Vagina (tissue), 2 donors: ENCODE data around the gene SLC7A6. TPM values are rescaled to one million over a fixed set of nuclear protein-coding genes. Genes with fewer than 3 reads are reported as not detected.

Experiments used
- DNase-seq, 2 donors: peaks; one replicate each; pipeline ENCODE4 v3.0.0-alpha.2; 2017; ENCODE audit errors: extremely low spot score in 2 of 2
- H3K27ac ChIP-seq: fragments of 200-600 bp; sonication (generic); one replicate; pipeline ENCODE4 v1.5.1; 2019
- H3K27me3 ChIP-seq: fragments of 200-600 bp; sonication (generic); one replicate; pipeline ENCODE4 v1.5.1; 2019
- H3K36me3 ChIP-seq, 2 donors: fragments of 200-600 bp; sonication (generic); one replicate each; pipeline ENCODE4 v1.5.1; 2017 to 2019
- H3K4me1 ChIP-seq: fragments of 200-600 bp; sonication (generic); one replicate; pipeline ENCODE4 v1.5.1; 2019
- H3K4me3 ChIP-seq, 2 donors: fragments of 200-600 bp; sonication (generic); 1 replicate in 1 of 2; 2 replicates in 1 of 2; pipeline ENCODE4 v1.5.1; 2016 to 2019
- H3K9me3 ChIP-seq: fragments of 200-600 bp; sonication (generic); one replicate; pipeline ENCODE4 v1.5.1; 2019
- POLR2A ChIP-seq, 2 donors: fragments of 450-650 bp; IDR thresholded peaks; one replicate each; pipeline ENCODE4 v1.6.1; 2017; ENCODE audit warnings: antibody characterized with exemption in 2 of 2, mild to moderate bottlenecking in 2 of 2, moderate library complexity in 2 of 2
- POLR2AphosphoS5 ChIP-seq, 2 donors: sonication (generic); formaldehyde crosslinking; IDR thresholded peaks; one replicate each; pipeline ENCODE4 v1.9.0; 2017; ENCODE audit warnings: antibody characterized with exemption in 2 of 2, mild to moderate bottlenecking in 2 of 2, low read depth in 1 of 2; ENCODE audit not compliant: insufficient read depth in 1 of 2
- intact Hi-C: fragments of 100-400 bp; cut with DNase I; formaldehyde crosslinking; loops from one replicate; pipeline ENCODE4 v1.15.1; 2023
- total RNA-seq: library from RNA; depleted of rRNA; stranded (reverse); fragments of >200 nt; gene quantifications from one replicate; pipeline ENCODE4 v1.2.3, GENCODE V29; 2016
- TF ChIP-seq, protein P1 (sequence below), 3 experiments: fragments of 450-650 bp in 2 of 3; fragments of 200-600 bp in 1 of 3; sonication (generic) in 1 of 3; IDR thresholded peaks; one replicate each; pipeline ENCODE4 v1.5.1; 2017 to 2019; ENCODE audit warnings: antibody characterized with exemption in 3 of 3, mild to moderate bottlenecking in 2 of 3, moderate library complexity in 2 of 3

The SLC7A6 gene
- total RNA-seq, 1 donor from 2014 or later = 35.1 TPM

DNA sequence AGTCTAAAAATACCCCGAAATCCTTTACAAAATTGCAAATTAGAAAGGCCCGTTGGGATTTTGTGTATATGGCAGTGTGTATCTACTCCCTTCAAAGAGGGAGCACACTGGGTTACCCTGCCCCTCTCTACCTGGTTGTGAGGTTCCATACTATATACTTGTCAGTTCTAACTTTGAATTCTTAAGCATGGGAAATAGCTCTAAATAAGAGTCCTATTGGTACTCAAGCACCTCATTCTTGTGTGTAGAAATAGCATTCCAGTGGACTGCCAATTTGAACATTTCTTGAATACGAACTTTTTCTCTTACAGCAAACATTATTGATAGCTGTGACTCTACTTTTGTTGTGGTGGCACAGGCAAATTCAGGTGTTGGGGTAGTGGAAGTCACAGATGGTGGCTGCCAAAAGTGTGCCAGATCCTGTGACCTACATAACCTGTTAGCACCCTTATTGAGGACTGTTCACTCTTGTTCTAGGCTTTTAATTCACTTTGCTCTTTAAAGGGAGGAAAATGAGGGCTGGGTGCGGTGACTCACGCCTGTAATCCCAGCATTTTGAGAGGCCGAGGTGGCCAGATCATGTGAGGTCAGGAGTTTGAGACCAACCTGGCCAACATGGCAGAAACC, 44.5 kb upstream of the SLC7A6 start:
- no peak for DNase-seq
- H3K36me3 ChIP-seq = no peaks in the 10 kb centered on the region
- no peak overlapping the region for H3K4me3 ChIP-seq
- intact Hi-C loops = no loop called here
- no peaks in the 10 kb centered on the region for H3K4me1 ChIP-seq
- TF ChIP-seq, protein P1, sequence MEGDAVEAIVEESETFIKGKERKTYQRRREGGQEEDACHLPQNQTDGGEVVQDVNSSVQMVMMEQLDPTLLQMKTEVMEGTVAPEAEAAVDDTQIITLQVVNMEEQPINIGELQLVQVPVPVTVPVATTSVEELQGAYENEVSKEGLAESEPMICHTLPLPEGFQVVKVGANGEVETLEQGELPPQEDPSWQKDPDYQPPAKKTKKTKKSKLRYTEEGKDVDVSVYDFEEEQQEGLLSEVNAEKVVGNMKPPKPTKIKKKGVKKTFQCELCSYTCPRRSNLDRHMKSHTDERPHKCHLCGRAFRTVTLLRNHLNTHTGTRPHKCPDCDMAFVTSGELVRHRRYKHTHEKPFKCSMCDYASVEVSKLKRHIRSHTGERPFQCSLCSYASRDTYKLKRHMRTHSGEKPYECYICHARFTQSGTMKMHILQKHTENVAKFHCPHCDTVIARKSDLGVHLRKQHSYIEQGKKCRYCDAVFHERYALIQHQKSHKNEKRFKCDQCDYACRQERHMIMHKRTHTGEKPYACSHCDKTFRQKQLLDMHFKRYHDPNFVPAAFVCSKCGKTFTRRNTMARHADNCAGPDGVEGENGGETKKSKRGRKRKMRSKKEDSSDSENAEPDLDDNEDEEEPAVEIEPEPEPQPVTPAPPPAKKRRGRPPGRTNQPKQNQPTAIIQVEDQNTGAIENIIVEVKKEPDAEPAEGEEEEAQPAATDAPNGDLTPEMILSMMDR (IDR thresholded peaks at IDR 0.05) = no peak
- no peak overlapping the region for H3K27ac ChIP-seq
- no peaks in the 10 kb centered on the region for H3K9me3 ChIP-seq
- H3K27me3 ChIP-seq = no peaks in the 10 kb centered on the region

DNA sequence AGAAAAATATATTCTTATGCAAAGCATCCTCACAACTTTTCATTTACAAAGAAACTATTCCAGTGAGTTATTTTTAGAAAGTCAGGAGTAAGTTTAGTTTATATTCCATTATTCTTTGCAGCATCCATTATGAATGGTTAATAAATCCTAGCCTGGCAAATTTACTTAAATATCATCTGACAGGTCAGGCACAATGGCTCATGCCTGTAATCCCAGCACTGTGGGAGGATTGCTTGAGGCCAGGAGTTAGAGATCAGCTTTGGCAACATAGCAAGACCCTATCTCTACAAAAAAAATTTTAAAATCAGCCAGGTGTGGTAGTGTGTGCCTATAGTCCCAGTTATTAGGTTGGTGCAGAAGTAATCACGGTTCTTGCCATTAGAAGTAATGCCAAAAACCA, 41.3 kb upstream of the SLC7A6 start:
- no peaks in the 10 kb centered on the region for H3K27me3 ChIP-seq
- H3K9me3 ChIP-seq = no peaks in the 10 kb centered on the region
- peaks cover 0 to 10% of the 10 kb centered on the region in 2 donors for H3K36me3 ChIP-seq
- no peak overlapping the region for H3K27ac ChIP-seq
- TF ChIP-seq POLR2AphosphoS5 (IDR thresholded peaks at IDR 0.05; ENCODE audit: insufficient read depth in 1 of 2, low read depth in 1 of 2) = no peak
- TF ChIP-seq, protein P1 (IDR thresholded peaks at IDR 0.05) = no peak
- no peak for TF ChIP-seq POLR2A (IDR thresholded peaks at IDR 0.05)
- H3K4me3 ChIP-seq = no peak overlapping the region
- no peak for DNase-seq
- intact Hi-C loops = no loop called here
- H3K4me1 ChIP-seq = no peaks in the 10 kb centered on the region

DNA sequence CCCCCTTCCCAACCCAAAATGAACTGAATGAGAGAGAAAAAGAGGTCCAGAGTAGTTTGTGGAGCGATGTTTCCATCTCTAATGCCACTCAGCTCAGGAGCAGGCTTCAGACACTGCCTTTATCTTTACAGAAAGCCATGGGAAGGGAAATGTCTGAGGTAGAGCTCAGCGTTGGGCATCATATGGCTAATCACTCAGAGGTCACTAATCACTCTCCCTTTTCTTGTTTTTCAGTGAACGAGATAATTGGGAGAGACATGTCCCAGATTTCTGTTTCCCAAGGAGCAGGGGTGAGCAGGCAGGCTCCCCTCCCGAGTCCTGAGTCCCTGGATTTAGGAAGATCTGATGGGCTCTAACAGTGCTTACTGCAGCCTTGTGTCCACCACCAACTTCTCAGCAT, 38.2 kb upstream of the SLC7A6 start:
- no peak overlapping the region for H3K4me3 ChIP-seq
- DNase-seq = no peak
- H3K27me3 ChIP-seq = no peaks in the 10 kb centered on the region
- H3K9me3 ChIP-seq = no peaks in the 10 kb centered on the region
- intact Hi-C loops = no loop called here
- no peaks in the 10 kb centered on the region for H3K4me1 ChIP-seq
- H3K27ac ChIP-seq = no peak overlapping the region
- TF ChIP-seq POLR2A (IDR thresholded peaks at IDR 0.05) (no peak), POLR2AphosphoS5 (IDR thresholded peaks at IDR 0.05; ENCODE audit: insufficient read depth in 1 of 2, low read depth in 1 of 2) (no peak)
- TF ChIP-seq, protein P1 (IDR thresholded peaks at IDR 0.05) = no peak
- H3K36me3 ChIP-seq = peaks cover 0 to 19% of the 10 kb centered on the region in 2 donors

DNA sequence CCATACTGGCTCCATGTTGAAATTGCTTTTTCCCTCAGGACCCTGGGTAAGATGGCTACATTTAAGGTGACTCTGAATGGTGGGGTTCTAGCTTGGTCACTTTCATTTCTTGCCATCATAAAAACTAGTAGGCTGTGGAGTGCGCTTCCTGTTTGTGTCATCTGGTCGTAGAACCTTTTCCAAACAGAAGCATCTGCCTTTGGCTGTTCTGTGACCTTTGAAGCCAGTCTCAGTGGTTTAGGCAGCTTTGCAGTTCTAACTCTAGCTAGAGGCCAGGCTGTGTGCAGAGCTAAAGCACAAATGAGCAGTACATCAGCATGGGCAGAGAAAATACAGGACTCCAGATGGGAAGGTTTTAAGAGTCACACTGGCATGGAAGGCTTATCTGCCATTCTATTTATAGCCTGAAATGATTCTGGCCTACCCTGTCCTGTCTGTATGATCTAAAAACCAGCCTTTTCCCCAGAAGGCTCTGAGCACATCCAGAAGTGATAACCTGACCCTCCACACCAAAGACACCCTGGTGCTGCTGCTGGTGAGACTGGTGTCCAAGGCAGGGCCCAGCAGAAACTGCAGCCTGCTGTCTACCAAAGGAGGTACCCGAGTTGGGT, 37.0 kb upstream of the SLC7A6 start:
- H3K36me3 ChIP-seq = peaks cover 0 to 30% of the 10 kb centered on the region in 2 donors
- intact Hi-C loops = no loop called here
- TF ChIP-seq, protein P1 (IDR thresholded peaks at IDR 0.05) = no peak
- TF ChIP-seq POLR2AphosphoS5 (IDR thresholded peaks at IDR 0.05; ENCODE audit: insufficient read depth in 1 of 2, low read depth in 1 of 2) (no peak), POLR2A (IDR thresholded peaks at IDR 0.05) (no peak)
- H3K9me3 ChIP-seq = no peaks in the 10 kb centered on the region
- H3K4me3 ChIP-seq = no peak overlapping the region
- H3K27me3 ChIP-seq = no peaks in the 10 kb centered on the region
- no peaks in the 10 kb centered on the region for H3K4me1 ChIP-seq
- H3K27ac ChIP-seq = no peak overlapping the region
- no peak for DNase-seq

DNA sequence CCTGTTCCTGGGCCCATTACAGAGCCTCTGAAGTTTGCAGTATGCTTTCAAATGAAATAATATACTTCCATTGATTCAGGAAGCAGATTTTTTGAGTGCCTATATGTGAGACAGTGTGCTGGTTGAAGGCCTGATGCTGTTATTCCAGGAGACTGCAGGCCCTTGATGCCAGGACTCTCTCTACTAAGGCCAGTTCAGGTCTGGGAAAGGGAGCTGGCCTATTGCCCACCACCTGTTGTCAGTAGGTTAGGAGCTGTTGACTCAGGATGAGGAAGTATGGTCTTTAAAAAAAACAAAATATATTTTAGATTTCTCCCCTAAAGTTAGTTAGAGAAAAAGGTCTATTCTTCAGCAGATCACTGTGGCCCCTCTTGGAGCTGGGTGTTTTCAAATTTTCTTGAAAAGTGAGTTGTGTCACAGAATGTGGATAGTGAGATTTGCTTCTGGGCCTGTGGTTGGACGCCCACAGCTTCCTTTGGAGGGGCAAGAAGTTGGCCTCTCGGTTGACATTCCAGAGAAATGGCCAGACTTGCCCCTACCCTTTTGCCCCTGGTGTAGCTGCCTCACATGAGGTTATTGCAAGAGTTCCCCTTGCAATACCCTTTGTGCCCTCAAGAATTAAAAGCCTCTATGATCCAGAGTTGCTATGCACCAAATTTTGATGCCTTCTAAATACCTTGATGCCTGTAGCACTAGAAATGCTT, 36.3 kb upstream of the SLC7A6 start:
- H3K4me3 ChIP-seq = no peak overlapping the region
- intact Hi-C loops = no loop called here
- no peak overlapping the region for H3K27ac ChIP-seq
- no peaks in the 10 kb centered on the region for H3K9me3 ChIP-seq
- H3K4me1 ChIP-seq = no peaks in the 10 kb centered on the region
- H3K36me3 ChIP-seq = peaks cover 0 to 30% of the 10 kb centered on the region in 2 donors
- TF ChIP-seq, protein P1 (IDR thresholded peaks at IDR 0.05) = no peak
- TF ChIP-seq POLR2AphosphoS5 (IDR thresholded peaks at IDR 0.05; ENCODE audit: insufficient read depth in 1 of 2, low read depth in 1 of 2) (no peak), POLR2A (IDR thresholded peaks at IDR 0.05) (no peak)
- no peak for DNase-seq
- no peaks in the 10 kb centered on the region for H3K27me3 ChIP-seq
